HEK293 (cell line): ENCODE measurements around the gene CSNK1G3.

Experiments
- CTCF ChIA-PET: fragments of 350-600 bp; formaldehyde crosslinking; extraction: SDS; loops from one replicate; lab custom pipeline; 2021; ENCODE audit warnings: antibody characterized with exemption; lab: Yijun Ruan, JAX
- POLR2A ChIA-PET: fragments of 300-600 bp; formaldehyde crosslinking; extraction: SDS; loops from one replicate; lab custom pipeline; 2020; ENCODE audit warnings: antibody characterized with exemption, inconsistent platforms; lab: Yijun Ruan, JAX
- H3K27ac ChIP-seq: fragments of 200-500 bp; sonication (Bioruptor generic); 2 replicates; pipeline ENCODE4 v1.5.1; 2014; ENCODE audit warnings: low read depth, low read length, control low read depth, inconsistent platforms; ENCODE audit errors: extremely low read depth
- H3K36me3 ChIP-seq, 2 experiments: fragments of 200-500 bp in 1 of 2; sonication (Bioruptor generic) in 1 of 2; 1 replicate in 1 of 2; 2 replicates in 1 of 2; pipeline ENCODE4 v1.5.1; 2014 to 2017; ENCODE audit warnings: inconsistent platforms in 2 of 2, low read length in 2 of 2; ENCODE audit not compliant: control insufficient read depth in 2 of 2, insufficient read depth in 1 of 2
- H3K4me1 ChIP-seq: fragments of 200-500 bp; sonication (Bioruptor generic); 2 replicates; pipeline ENCODE4 v1.5.1; 2014; ENCODE audit warnings: mild to moderate bottlenecking, low read length, inconsistent platforms; ENCODE audit not compliant: control insufficient read depth, insufficient read depth
- H3K4me3 ChIP-seq: 2 replicates; pipeline ENCODE4 v1.5.1; 2011; ENCODE audit warnings: low read depth, mild to moderate bottlenecking, control low read depth, low read length, moderate library complexity
- H3K9me3 ChIP-seq: fragments of 200-500 bp; sonication (Bioruptor generic); 2 replicates; pipeline ENCODE4 v1.5.1; 2014; ENCODE audit warnings: low read depth, low read length, inconsistent platforms; ENCODE audit not compliant: control insufficient read depth, insufficient read depth
- CTCF ChIP-seq: fragments of 450-650 bp; formaldehyde crosslinking; IDR thresholded peaks from 2 replicates; pipeline ENCODE4 v1.5.1; 2016; ENCODE audit warnings: missing biosample characterization, missing genetic modification characterization
- GLIS1 ChIP-seq: fragments of 450-650 bp; formaldehyde crosslinking; IDR thresholded peaks from 2 replicates; pipeline ENCODE4 v1.5.1; 2016; ENCODE audit warnings: missing biosample characterization, missing genetic modification characterization
- INSM2 ChIP-seq: fragments of 450-650 bp; formaldehyde crosslinking; IDR thresholded peaks from 2 replicates; pipeline ENCODE4 v1.5.1; 2016; ENCODE audit warnings: missing biosample characterization, missing genetic modification characterization
- OVOL3 ChIP-seq: fragments of 450-650 bp; formaldehyde crosslinking; IDR thresholded peaks from 2 replicates; pipeline ENCODE4 v1.5.1; 2016; ENCODE audit warnings: missing biosample characterization, missing genetic modification characterization
- SP7 ChIP-seq: fragments of 450-650 bp; formaldehyde crosslinking; IDR thresholded peaks from 2 replicates; pipeline ENCODE4 v1.5.1; 2016; ENCODE audit warnings: missing biosample characterization, missing genetic modification characterization
- TCF7L2 ChIP-seq: IDR thresholded peaks from 2 replicates; pipeline ENCODE4 v1.6.1; 2011; ENCODE audit warnings: low read depth, mild to moderate bottlenecking, inconsistent platforms, low read length, moderate library complexity, borderline replicate concordance
- TSHZ1 ChIP-seq: fragments of 450-650 bp; formaldehyde crosslinking; IDR thresholded peaks from 2 replicates; pipeline ENCODE4 v1.5.1; 2016; ENCODE audit warnings: missing biosample characterization, missing genetic modification characterization, borderline replicate concordance
- YY2 ChIP-seq: fragments of 450-650 bp; formaldehyde crosslinking; IDR thresholded peaks from 2 replicates; pipeline ENCODE4 v1.5.1; 2016; ENCODE audit warnings: missing biosample characterization, missing genetic modification characterization
- ZBTB44 ChIP-seq: fragments of 450-650 bp; IDR thresholded peaks from 2 replicates; pipeline ENCODE4 v1.5.1; 2018; ENCODE audit warnings: missing biosample characterization, mild to moderate bottlenecking, missing genetic modification characterization
- ZEB2 ChIP-seq: fragments of 450-650 bp; formaldehyde crosslinking; IDR thresholded peaks from 2 replicates; pipeline ENCODE4 v1.5.1; 2016; ENCODE audit warnings: missing biosample characterization, missing genetic modification characterization
- ZNF2 ChIP-seq: fragments of 450-650 bp; formaldehyde crosslinking; IDR thresholded peaks from 2 replicates; pipeline ENCODE4 v1.5.1; 2016; ENCODE audit warnings: missing biosample characterization, missing genetic modification characterization
- ZNF621 ChIP-seq: fragments of 450-650 bp; formaldehyde crosslinking; IDR thresholded peaks from 2 replicates; pipeline ENCODE4 v1.5.1; 2017; ENCODE audit warnings: missing biosample characterization, missing genetic modification characterization
- ZNF654 ChIP-seq: fragments of 450-650 bp; formaldehyde crosslinking; IDR thresholded peaks from 2 replicates; pipeline ENCODE4 v1.5.1; 2016; ENCODE audit warnings: low read depth, missing biosample characterization, missing genetic modification characterization
- ZNF660 ChIP-seq: fragments of 450-650 bp; IDR thresholded peaks from 2 replicates; pipeline ENCODE4 v1.5.1; 2018; ENCODE audit warnings: missing biosample characterization, mild to moderate bottlenecking, missing genetic modification characterization
- ZNF747 ChIP-seq: fragments of 450-650 bp; formaldehyde crosslinking; IDR thresholded peaks from 2 replicates; pipeline ENCODE4 v1.5.1; 2016; ENCODE audit warnings: missing biosample characterization, missing genetic modification characterization
- ZNF777 ChIP-seq: fragments of 450-650 bp; formaldehyde crosslinking; IDR thresholded peaks from 2 replicates; pipeline ENCODE4 v1.5.1; 2017; ENCODE audit warnings: missing biosample characterization, missing genetic modification characterization, borderline replicate concordance

Gene CSNK1G3

GRCh38 chr5:123610209-123610608 lies 98.2 kb downstream of the CSNK1G3 start:
- Histone ChIP-seq H3K4me1 (no peaks in the 10 kb centered on the region), H3K4me3 (no peak overlapping the region), H3K27ac (no peak overlapping the region), H3K36me3 (peaks cover 16 to 19% of the 10 kb centered on the region in 2 experiments), H3K9me3 (no peaks in the 10 kb centered on the region)
- ChIA-PET POLR2A (interaction anchor here (2.1 kb wide), 1 partner anchor 187 kb away, joined by 11 read pairs; the partner anchor contains the start of gene CEP120), CTCF (interaction anchor here (0.5 to 2.0 kb wide), 25 partner anchors 10 to 1152 kb away, joined by 3 to 14 read pairs (median 3); partner anchors contain the start of gene CEP120)
- no peak for TF ChIP-seq ZNF2 (tag by site-specific recombination)
- no peak for TF ChIP-seq INSM2 (tag by site-specific recombination)
- no peak for TF ChIP-seq OVOL3 (tag by site-specific recombination)
- TF ChIP-seq ZNF777 (tag by site-specific recombination): no peak
- TF ChIP-seq ZNF747 (tag by site-specific recombination): no peak

- 0 out of 2 replicates have a peak, but pooled peaks have one; percentile 33 for TF ChIP-seq ZEB2 (tag by site-specific recombination)
- TF ChIP-seq ZBTB44: no peak
- no peak for TF ChIP-seq TCF7L2
- peak; percentile 65; the same call in 1 of the 2 replicates for TF ChIP-seq ZNF660 (tag by site-specific recombination)
- TF ChIP-seq ZNF654 (tag by site-specific recombination): peak; percentile 82
- TF ChIP-seq ZNF621: no peak
- TF ChIP-seq SP7 (tag by site-specific recombination): no peak
- no peak for TF ChIP-seq YY2 (tag by site-specific recombination)
- no peak for TF ChIP-seq GLIS1 (tag by site-specific recombination)
- TF ChIP-seq ZNF2 (tag by site-specific recombination): no peak
- TF ChIP-seq TSHZ1: no peak
- TF ChIP-seq CTCF: peak; percentile 71
- ChIA-PET CTCF (interaction anchor here (0.5 to 2.0 kb wide), 30 partner anchors 10 to 1152 kb away, joined by 3 to 14 read pairs (median 3); partner anchors contain the start of gene CEP120), POLR2A (interaction anchor here (2.1 kb wide), 1 partner anchor 188 kb away, joined by 11 read pairs; the partner anchor contains the start of gene CEP120)
- Histone ChIP-seq H3K4me3 (no peak overlapping the region), H3K4me1 (no peaks in the 10 kb centered on the region), H3K9me3 (no peaks in the 10 kb centered on the region), H3K36me3 (peaks cover 16 to 21% of the 10 kb centered on the region in 2 experiments), H3K27ac (no peak overlapping the region)
Observed at GRCh38 chr5:123610665-123611405, 98.9 kb downstream of the CSNK1G3 start.
